GM12864 (cell line): ENCODE results near the gene GLIPR1L2.
A peak's percentile ranks its signal among the peaks of the same experiment; 100 is the strongest.
"Not testable (repeated sequence)": the region's sequence is repeated elsewhere in the genome, so short reads cannot be mapped to it uniquely, and the experiment has no call there.

ENCODE experiments used
- DNase-seq: peaks from one replicate; pipeline ENCODE4 v3.0.0-alpha.2; 2011; ENCODE audit warnings: low read depth
- H3K4me3 ChIP-seq: 2 replicates; pipeline ENCODE4 v1.5.1; 2011; ENCODE audit warnings: mild to moderate bottlenecking, low read depth, low read length, control low read depth
- TF ChIP-seq, protein P1 (sequence below): IDR thresholded peaks from 2 replicates; pipeline ENCODE4 v1.5.1; 2011; ENCODE audit warnings: low read depth, mild to moderate bottlenecking, moderate library complexity, low read length, control low read depth, inconsistent platforms; ENCODE audit errors: missing control alignments

GLIPR1L2 gene

DNA sequence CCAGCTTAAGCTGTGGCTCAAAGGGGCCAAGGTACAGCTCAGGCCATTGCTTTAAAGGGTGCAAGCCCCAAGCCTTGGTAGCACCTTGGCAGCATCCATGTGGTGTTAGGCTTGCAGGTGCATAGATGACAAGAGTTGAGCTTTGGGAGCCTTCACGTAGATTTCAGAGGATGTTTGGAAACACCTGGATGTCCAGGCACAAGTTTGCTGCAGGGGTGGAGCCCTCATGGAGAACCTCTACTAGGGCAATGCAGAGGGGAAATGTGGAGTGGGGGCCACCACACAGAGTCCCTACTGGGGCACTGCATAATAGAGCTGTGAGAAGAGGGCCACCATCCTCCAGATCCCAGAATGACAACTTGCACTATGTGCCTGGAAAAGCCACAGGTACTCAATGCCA, 37.9 kb downstream of the GLIPR1L2 start:
- no peak for DNase-seq
- H3K4me3 ChIP-seq, result no peak overlapping the region
- TF ChIP-seq, protein P1, sequence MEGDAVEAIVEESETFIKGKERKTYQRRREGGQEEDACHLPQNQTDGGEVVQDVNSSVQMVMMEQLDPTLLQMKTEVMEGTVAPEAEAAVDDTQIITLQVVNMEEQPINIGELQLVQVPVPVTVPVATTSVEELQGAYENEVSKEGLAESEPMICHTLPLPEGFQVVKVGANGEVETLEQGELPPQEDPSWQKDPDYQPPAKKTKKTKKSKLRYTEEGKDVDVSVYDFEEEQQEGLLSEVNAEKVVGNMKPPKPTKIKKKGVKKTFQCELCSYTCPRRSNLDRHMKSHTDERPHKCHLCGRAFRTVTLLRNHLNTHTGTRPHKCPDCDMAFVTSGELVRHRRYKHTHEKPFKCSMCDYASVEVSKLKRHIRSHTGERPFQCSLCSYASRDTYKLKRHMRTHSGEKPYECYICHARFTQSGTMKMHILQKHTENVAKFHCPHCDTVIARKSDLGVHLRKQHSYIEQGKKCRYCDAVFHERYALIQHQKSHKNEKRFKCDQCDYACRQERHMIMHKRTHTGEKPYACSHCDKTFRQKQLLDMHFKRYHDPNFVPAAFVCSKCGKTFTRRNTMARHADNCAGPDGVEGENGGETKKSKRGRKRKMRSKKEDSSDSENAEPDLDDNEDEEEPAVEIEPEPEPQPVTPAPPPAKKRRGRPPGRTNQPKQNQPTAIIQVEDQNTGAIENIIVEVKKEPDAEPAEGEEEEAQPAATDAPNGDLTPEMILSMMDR, result no peak

DNA sequence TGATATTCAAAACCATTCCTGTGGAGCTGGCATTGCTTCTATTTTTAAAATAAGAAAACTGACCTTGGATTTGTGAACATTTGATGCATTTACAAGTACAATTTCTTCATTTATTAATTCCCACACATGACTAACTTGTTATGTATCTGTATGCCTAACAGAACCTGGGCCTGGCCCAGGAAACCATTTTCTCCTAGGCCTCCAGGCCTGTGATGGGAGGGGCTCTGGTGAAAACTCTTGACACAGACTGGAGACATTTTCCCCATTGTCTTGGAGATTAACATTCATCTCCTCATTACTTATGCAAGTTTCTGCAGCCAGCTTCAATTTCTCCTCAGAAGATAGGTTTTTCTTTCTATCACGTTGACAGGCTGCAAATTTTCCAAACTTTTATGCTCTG, 42.0 kb downstream of the GLIPR1L2 start:
- TF ChIP-seq, protein P1, result no peak
- no peak overlapping the region for H3K4me3 ChIP-seq
- DNase-seq, result no peak

DNA sequence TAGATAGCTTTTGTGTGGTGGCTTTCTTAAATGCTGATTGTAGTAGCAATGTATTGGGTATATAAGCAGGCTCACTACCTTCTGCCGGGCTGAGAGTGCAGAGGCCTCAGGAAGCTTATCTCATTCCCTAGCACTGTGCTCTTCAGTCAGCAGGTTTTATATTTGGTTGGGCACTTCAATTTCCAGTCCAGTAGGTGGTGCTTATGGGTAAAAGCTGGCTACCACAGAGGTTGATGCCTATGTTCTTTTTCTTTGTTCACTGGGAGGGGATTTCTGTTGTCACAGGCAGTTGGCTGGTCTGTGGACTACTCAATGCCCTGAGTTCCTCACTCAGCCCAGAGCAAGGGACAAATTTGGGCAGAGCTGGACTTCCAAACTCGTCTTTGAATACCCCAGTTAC, 46.7 kb downstream of the GLIPR1L2 start:
- peak; percentile 3 for DNase-seq
- no peak overlapping the region for H3K4me3 ChIP-seq
- TF ChIP-seq, protein P1, result peak; percentile 46

DNA sequence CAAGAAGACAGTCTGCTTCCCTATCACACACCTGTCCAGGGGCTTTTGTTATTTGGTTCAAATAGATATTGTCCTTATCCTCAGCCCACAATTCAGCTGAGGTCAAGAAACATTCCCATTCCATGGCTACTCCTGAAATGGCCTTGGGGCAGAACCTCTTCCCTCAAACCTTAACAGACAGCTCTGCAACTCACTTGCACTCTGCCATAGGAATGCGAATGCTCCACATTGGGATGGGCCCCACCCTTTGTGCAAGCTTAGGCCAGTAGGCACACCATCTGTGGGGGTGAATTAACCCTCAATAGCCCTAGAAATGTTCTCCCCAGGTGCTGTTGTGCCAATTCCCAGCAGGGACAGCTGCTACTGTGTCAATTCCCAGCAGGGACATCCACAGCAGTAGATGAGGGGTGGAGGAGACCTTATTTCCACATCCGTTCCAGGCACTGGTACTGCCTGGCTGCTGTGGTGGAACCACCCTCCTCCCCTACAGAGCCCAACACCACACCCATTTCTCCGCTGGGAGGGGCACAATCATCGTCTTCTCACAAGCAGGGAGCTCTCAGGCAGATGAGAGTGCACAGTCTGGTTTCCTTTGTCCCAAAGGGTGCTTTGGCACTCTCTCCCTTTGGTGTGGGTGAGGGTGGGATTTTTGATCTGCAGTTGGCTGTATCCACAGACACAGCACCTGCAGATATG, 47.3 kb downstream of the GLIPR1L2 start:
- TF ChIP-seq, protein P1, result no peak
- DNase-seq, result no peak
- H3K4me3 ChIP-seq, result no peak overlapping the region

DNA sequence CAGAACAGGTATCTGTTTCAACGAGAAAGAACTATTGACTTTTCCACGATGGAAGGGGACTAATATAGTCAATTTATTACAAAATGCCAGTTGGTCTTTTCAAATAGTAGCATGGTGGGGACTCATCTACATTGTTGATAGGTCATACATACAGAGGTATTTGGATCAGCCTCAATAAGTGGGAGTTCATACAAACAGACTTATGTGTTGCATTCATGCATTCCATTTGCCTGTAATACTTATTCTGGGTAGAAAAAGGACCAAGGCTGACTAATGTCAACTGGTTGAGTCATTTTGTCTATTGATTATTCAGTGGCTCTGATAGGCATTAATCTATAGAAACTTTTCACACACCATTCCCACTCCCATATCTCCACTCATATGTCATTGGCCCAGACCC, 48.2 kb downstream of the GLIPR1L2 start:
- H3K4me3 ChIP-seq, result no peak overlapping the region
- TF ChIP-seq, protein P1, result no peak
- no peak for DNase-seq

DNA sequence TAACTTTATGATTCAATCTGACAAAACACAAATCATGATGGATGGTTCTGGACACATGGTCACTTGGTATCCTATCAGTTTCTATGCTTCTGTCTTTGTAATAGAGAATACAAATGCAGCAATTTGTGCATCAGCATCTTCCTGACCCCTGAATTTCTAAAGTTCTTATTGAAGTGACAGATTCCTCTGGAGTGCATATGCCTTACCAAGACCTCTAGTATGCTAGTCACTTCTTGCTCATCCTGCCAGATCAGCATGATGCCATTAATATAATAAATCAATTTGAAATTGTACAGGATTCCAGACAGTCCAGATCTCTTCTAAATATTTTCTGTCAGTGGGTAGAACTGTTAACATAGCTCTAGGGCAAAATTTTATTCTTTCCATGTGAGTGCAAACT, 49.0 kb downstream of the GLIPR1L2 start:
- H3K4me3 ChIP-seq, result no peak overlapping the region
- no peak for DNase-seq

DNA sequence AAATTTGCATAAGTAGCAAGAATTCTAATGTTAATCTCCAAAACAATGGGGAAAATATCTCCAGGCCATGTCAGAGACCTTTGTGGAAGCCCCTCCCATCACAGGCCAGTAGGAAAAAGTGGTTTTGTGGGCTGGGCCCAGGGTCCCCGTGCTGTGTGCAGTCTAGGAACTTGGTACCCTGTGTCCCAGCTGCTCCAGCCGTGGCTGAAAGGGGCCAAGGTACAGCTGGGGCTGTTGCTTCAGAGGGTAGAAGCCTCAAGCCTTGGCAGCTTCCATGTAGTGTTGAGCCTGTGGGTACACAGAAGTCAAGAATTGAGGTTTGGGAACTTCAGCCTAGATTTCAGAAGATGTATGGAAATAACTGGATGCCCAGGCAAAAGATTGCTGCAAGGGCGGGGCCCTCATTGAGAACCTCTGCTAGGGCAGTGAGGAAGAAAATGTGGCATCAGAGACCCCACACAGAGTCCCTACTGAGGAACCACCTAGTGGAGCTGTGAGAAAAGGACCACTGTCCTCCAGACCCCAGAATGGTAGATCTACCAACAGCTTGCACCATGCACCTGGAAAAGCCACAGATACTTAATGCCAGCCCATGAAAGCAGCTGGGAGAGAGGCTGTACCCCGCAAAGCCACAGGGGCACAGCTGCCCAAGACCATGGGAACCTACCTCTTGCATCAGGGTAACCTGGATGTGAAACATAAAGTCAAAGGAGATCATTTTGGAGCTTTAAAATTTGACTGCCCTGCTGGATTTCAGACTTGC, 51.0 kb downstream of the GLIPR1L2 start:
- not testable (repeated sequence) for DNase-seq, H3K4me3 ChIP-seq

More for the DNA sequence above, 49.0 kb downstream of the GLIPR1L2 start:
- TF ChIP-seq, protein P1, result no peak

DNA sequence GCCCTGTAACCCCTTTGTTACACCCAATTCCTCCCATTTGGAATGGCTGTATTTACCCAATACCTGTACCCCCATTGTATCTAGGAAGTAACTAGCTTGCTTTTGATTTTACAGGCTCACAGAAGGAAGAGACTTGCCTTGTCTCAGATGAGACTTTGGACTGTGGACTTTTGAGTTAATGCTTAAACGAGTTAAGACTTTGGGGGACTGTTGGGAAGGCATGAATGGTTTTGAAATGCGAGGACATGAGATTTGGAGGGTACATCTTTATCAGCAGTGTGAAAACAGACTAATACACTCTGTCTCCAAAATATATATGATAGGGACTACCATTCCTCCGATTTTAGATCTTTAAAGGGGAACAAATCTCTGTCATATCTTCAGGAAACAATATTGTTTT, 51.6 kb downstream of the GLIPR1L2 start:
- DNase-seq, H3K4me3 ChIP-seq: not testable (repeated sequence)
